Sigmoid colon (tissue), 7 donors: Measurements from ENCODE around the gene GJA1. TPM values are rescaled to one million over a fixed set of nuclear protein-coding genes. Genes with fewer than 3 reads are reported as not detected.

Experiments used
- DNase-seq: peaks from one replicate; pipeline ENCODE4 v3.0.0-alpha.2; 2019
- H3K27ac ChIP-seq, 4 donors: fragments of 200-600 bp; sonication (generic); one replicate each; pipeline ENCODE4 v1.5.1; 2016 to 2019; ENCODE audit warnings: mild to moderate bottlenecking in 1 of 4
- H3K27me3 ChIP-seq, 3 donors: fragments of 200-600 bp; sonication (generic); one replicate each; pipeline ENCODE4 v1.5.1; 2019; ENCODE audit warnings: mild to moderate bottlenecking in 1 of 3
- H3K36me3 ChIP-seq, 4 donors: fragments of 200-600 bp; sonication (generic); one replicate each; pipeline ENCODE4 v1.5.1; 2016 to 2019
- H3K4me1 ChIP-seq, 4 donors: fragments of 200-600 bp; sonication (generic); one replicate each; pipeline ENCODE4 v1.5.1; 2017 to 2019
- H3K4me3 ChIP-seq, 4 donors: fragments of 200-600 bp; sonication (generic); one replicate each; pipeline ENCODE4 v1.5.1; 2017 to 2019; ENCODE audit warnings: mild to moderate bottlenecking in 2 of 4, moderate library complexity in 1 of 4
- H3K9me3 ChIP-seq, 4 donors: fragments of 200-600 bp in 3 of 4; sonication (generic) in 3 of 4; one replicate each; pipeline versions ENCODE4 v1.5.1 to v1.6.1; 2013 to 2019
- CTCF ChIP-seq, 4 experiments: fragments of 450-650 bp in 3 of 4; fragments of 200-600 bp in 1 of 4; IDR thresholded peaks; one replicate each; pipeline ENCODE4 v1.5.1; 2016 to 2019; ENCODE audit warnings: antibody characterized with exemption in 4 of 4, mild to moderate bottlenecking in 3 of 4, moderate library complexity in 2 of 4
- EP300 ChIP-seq, 4 donors: sonication (generic); formaldehyde crosslinking; IDR thresholded peaks; one replicate each; pipeline ENCODE4 v1.6.1; 2017; ENCODE audit warnings: antibody characterized with exemption in 4 of 4
- POLR2A ChIP-seq, 2 donors: fragments of 450-650 bp; IDR thresholded peaks; one replicate each; pipeline ENCODE4 v1.6.1; 2016; ENCODE audit warnings: antibody characterized with exemption in 2 of 2, mild to moderate bottlenecking in 2 of 2, moderate library complexity in 2 of 2
- POLR2AphosphoS5 ChIP-seq, 4 donors: sonication (generic); formaldehyde crosslinking; IDR thresholded peaks; one replicate each; pipeline ENCODE4 v1.6.1; 2017; ENCODE audit warnings: antibody characterized with exemption in 4 of 4
- WGBS, 2 donors: extraction: QIAGEN DNeasy Blood & Tissue Kit; methylation state at CpG; one replicate each; pipeline ENCODE4 v1.1.7; 2013; 5-methylcytosine and 5-hydroxymethylcytosine counted together
- intact Hi-C: fragments of 100-400 bp; cut with DNase I; formaldehyde crosslinking; loops from one replicate; pipeline ENCODE4 v1.15.1; 2023
- polyA plus RNA-seq, 3 donors: library from polyadenylated mRNA; stranded (reverse); fragments of 200-250 nt; gene quantifications; one replicate each; pipeline ENCODE4 v1.2.3, GENCODE V29; 2013
- total RNA-seq, 4 donors: library from RNA; depleted of rRNA; stranded (reverse); fragments of >200 nt; gene quantifications; one replicate each; pipeline ENCODE4 v1.1.0, GENCODE V29; 2016
- donor health status: healthy with polysubstance abuse.
- donor health status: Bipolar disorder and iron deficiency.
- donor health status: healthy.

The GJA1 gene
- total and polyA plus RNA-seq, 7 donors: 3.0 to 24.0 (median 15.0) TPM

- Histone ChIP-seq H3K27ac (peak overlapping the region in 1 of 4 donors; percentile 42), H3K27me3 (no peaks in the 10 kb centered on the region), H3K36me3 (no peaks in the 10 kb centered on the region), H3K9me3 (no peaks in the 10 kb centered on the region), H3K4me1 (peaks cover 0 to 8% (median 3%) of the 10 kb centered on the region in 4 donors), H3K4me3 (no peak overlapping the region)
- DNase-seq: no peak
- intact Hi-C loops: no loop called here
- no peak for TF ChIP-seq EP300 (IDR thresholded peaks at IDR 0.05)
- TF ChIP-seq CTCF (IDR thresholded peaks at IDR 0.05): no peak
- no peak for TF ChIP-seq POLR2A (IDR thresholded peaks at IDR 0.05)
- TF ChIP-seq POLR2AphosphoS5 (IDR thresholded peaks at IDR 0.05): no peak
- 86 to 90% methylated on average over 6 of the region's 6 CpGs for WGBS, 2 donors
Measured at GRCh38 chr6:121482004-121482693, 46.7 kb downstream of the GJA1 start.

- H3K4me1 ChIP-seq: peaks cover 0 to 8% (median 3%) of the 10 kb centered on the region in 4 donors
- peak overlapping the region in 1 of 4 donors; percentile 42 for H3K27ac ChIP-seq
Measured at GRCh38 chr6:121482751-121483150, 47.3 kb downstream of the GJA1 start.

GRCh38 chr6:121485359-121485811 lies 49.9 kb downstream of the GJA1 start:
- intact Hi-C loops: no loop called here
- no peak overlapping the region for H3K27ac ChIP-seq
- peaks cover 0 to 8% (median 3%) of the 10 kb centered on the region in 4 donors for H3K4me1 ChIP-seq
- H3K4me3 ChIP-seq: no peak overlapping the region
- TF ChIP-seq CTCF (IDR thresholded peaks at IDR 0.05): no peak
- TF ChIP-seq POLR2A (IDR thresholded peaks at IDR 0.05): no peak
- no peak for TF ChIP-seq EP300 (IDR thresholded peaks at IDR 0.05)
- TF ChIP-seq POLR2AphosphoS5 (IDR thresholded peaks at IDR 0.05): no peak
- no peaks in the 10 kb centered on the region for H3K9me3 ChIP-seq
- no peak for DNase-seq
- 10 to 33% methylated on average over 2 of the region's 2 CpGs for WGBS, 2 donors
- H3K36me3 ChIP-seq: no peaks in the 10 kb centered on the region
- no peaks in the 10 kb centered on the region for H3K27me3 ChIP-seq

More at GRCh38 chr6:121482751-121483150, 47.3 kb downstream of the GJA1 start:
- intact Hi-C loops: no loop called here
- Histone ChIP-seq H3K9me3 (no peaks in the 10 kb centered on the region), H3K36me3 (no peaks in the 10 kb centered on the region), H3K4me3 (no peak overlapping the region), H3K27me3 (no peaks in the 10 kb centered on the region)
- TF ChIP-seq CTCF (IDR thresholded peaks at IDR 0.05) (no peak), POLR2A (IDR thresholded peaks at IDR 0.05) (no peak), POLR2AphosphoS5 (IDR thresholded peaks at IDR 0.05) (no peak), EP300 (IDR thresholded peaks at IDR 0.05) (no peak)
- no peak for DNase-seq

GRCh38 chr6:121491576-121491975 lies 56.1 kb downstream of the GJA1 start:
- WGBS, 2 donors: 62 to 85% methylated on average over 1 of the region's 1 CpG
- DNase-seq: no peak
- TF ChIP-seq CTCF (IDR thresholded peaks at IDR 0.05) (no peak), POLR2AphosphoS5 (IDR thresholded peaks at IDR 0.05) (no peak), POLR2A (IDR thresholded peaks at IDR 0.05) (no peak), EP300 (IDR thresholded peaks at IDR 0.05) (no peak)
- Histone ChIP-seq H3K27me3 (no peaks in the 10 kb centered on the region), H3K36me3 (no peaks in the 10 kb centered on the region), H3K9me3 (no peaks in the 10 kb centered on the region), H3K27ac (no peak overlapping the region), H3K4me1 (no peaks in the 10 kb centered on the region), H3K4me3 (no peak overlapping the region)
- intact Hi-C loops: no loop called here
